Activated CD4-positive, alpha-beta T cell treated with anti-CD3 and anti-CD28 coated beads for 36 hours (primary cell): ENCODE results near the gene UBA5. TPM values are rescaled to one million over a fixed set of nuclear protein-coding genes. Genes with fewer than 3 reads are reported as not detected.
"Not testable (repeated sequence)": the region's sequence is repeated elsewhere in the genome, so short reads cannot be mapped to it uniquely, and the experiment has no call there.

ENCODE experiments used
- ATAC-seq: fragments of 200-7000 bp; cut with Tn5 transposase; one replicate; pipeline ENCODE4 v1.10.0; 2021; ENCODE audit warnings: mild to moderate bottlenecking, moderate library complexity
- CTCF ChIA-PET: fragments of 350-600 bp; sonication (Branson Sonifier 250); formaldehyde crosslinking; loops from one replicate; lab custom pipeline; 2021; ENCODE audit warnings: antibody characterized with exemption; lab: Charles Lee
- POLR2A ChIA-PET: fragments of 350-600 bp; sonication (Branson Sonifier 250); formaldehyde crosslinking; loops from one replicate; lab custom pipeline; 2021; ENCODE audit warnings: antibody characterized with exemption, inconsistent platforms; lab: Charles Lee
- DNase-seq: peaks from one replicate; pipeline ENCODE4 v3.0.0-alpha.2; 2020
- H3K27ac Mint-ChIP-seq: one replicate; pipeline ENCODE4 v1.8.0; 2021; ENCODE audit warnings: mixed read lengths
- H3K27me3 Mint-ChIP-seq: one replicate; pipeline ENCODE4 v1.8.0; 2021; ENCODE audit warnings: mixed read lengths
- H3K36me3 Mint-ChIP-seq: one replicate; pipeline ENCODE4 v1.8.0; 2021; ENCODE audit warnings: low read depth, mixed read lengths
- H3K4me1 Mint-ChIP-seq: one replicate; pipeline ENCODE4 v1.8.0; 2021; ENCODE audit warnings: mixed read lengths
- H3K4me3 Mint-ChIP-seq: one replicate; pipeline ENCODE4 v1.8.0; 2021; ENCODE audit warnings: mild to moderate bottlenecking, moderate library complexity, mixed read lengths
- H3K9me3 Mint-ChIP-seq: one replicate; pipeline ENCODE4 v1.8.0; 2021; ENCODE audit warnings: low read depth, mixed read lengths
- intact Hi-C, 2 experiments: fragments of 100-400 bp; cut with DNase I in 1 of 2; cut with micrococcal nuclease in 1 of 2; formaldehyde crosslinking; loops; one replicate each; pipeline versions ENCODE4 v1.14.2 to v1.15.1; 2022 to 2024; cut with DNase I, micrococcal nuclease
- total RNA-seq, 2 experiments: library from RNA; stranded (reverse); gene quantifications; one replicate each; pipeline ENCODE4 v1.2.3, GENCODE V29; 2021

UBA5 gene
- total RNA-seq, 2 experiments from 2014 or later: 69.7 to 85.1 TPM

GRCh38 chr3:132630612-132631011 lies 29.5 kb upstream of the UBA5 start:
- no peaks in the 10 kb centered on the region for H3K9me3 Mint-ChIP-seq
- H3K4me3 Mint-ChIP-seq: no peak overlapping the region
- H3K27me3 Mint-ChIP-seq: no peaks in the 10 kb centered on the region
- no peak overlapping the region for H3K27ac Mint-ChIP-seq
- intact Hi-C loops: no loop called here
- ChIA-PET POLR2A (no interaction called here), CTCF (interaction anchor here (0.5 to 1.7 kb wide), 2 partner anchors 12 to 1522 kb away, joined by 3 to 12 read pairs; no protein-coding TSS in a partner anchor)
- peaks cover 16% of the 10 kb centered on the region for H3K36me3 Mint-ChIP-seq
- peaks cover 6% of the 10 kb centered on the region for H3K4me1 Mint-ChIP-seq
- ATAC-seq (no peak), DNase-seq (no peak)

GRCh38 chr3:132635052-132635451 lies 25.1 kb upstream of the UBA5 start:
- H3K4me1 Mint-ChIP-seq: peaks cover 1% of the 10 kb centered on the region
- ChIA-PET POLR2A (no interaction called here), CTCF (interaction anchor here (0.9 to 1.6 kb wide), 3 partner anchors 12 to 283 kb away, joined by 3 to 7 read pairs (median 3); no protein-coding TSS in a partner anchor)
- H3K36me3 Mint-ChIP-seq: peaks cover 21% of the 10 kb centered on the region
- ATAC-seq (no peak), DNase-seq (no peak)
- intact Hi-C loops: no loop called here
- no peaks in the 10 kb centered on the region for H3K9me3 Mint-ChIP-seq
- H3K4me3 Mint-ChIP-seq: no peak overlapping the region
- no peak overlapping the region for H3K27ac Mint-ChIP-seq
- no peaks in the 10 kb centered on the region for H3K27me3 Mint-ChIP-seq

GRCh38 chr3:132637590-132637989 lies 22.5 kb upstream of the UBA5 start:
- Mint-ChIP-seq H3K36me3 (peaks cover 25% of the 10 kb centered on the region), H3K4me3 (no peak overlapping the region), H3K27ac (no peak overlapping the region), H3K4me1 (no peaks in the 10 kb centered on the region), H3K27me3 (no peaks in the 10 kb centered on the region), H3K9me3 (no peaks in the 10 kb centered on the region)
- no peak for ATAC-seq
- ChIA-PET CTCF (no interaction called here), POLR2A (no interaction called here)
- intact Hi-C loops: no loop called here
- DNase-seq: no peak

- H3K36me3 Mint-ChIP-seq: peaks cover 23% of the 10 kb centered on the region
- no peaks in the 10 kb centered on the region for H3K27me3 Mint-ChIP-seq
- H3K4me1 Mint-ChIP-seq: no peaks in the 10 kb centered on the region
- ChIA-PET POLR2A (no interaction called here), CTCF (interaction anchor here (6.3 kb wide), 1 partner anchor 104 kb away, joined by 102 read pairs; no protein-coding TSS in a partner anchor)
- intact Hi-C loops: no loop called here
- no peak overlapping the region for H3K4me3 Mint-ChIP-seq
- DNase-seq: no peak
- H3K9me3 Mint-ChIP-seq: no peaks in the 10 kb centered on the region
- H3K27ac Mint-ChIP-seq: no peak overlapping the region
- no peak for ATAC-seq
These were observed 21.4 kb upstream of the UBA5 start for GRCh38 chr3:132638706-132639105.

GRCh38 chr3:132641427-132641826 lies 18.7 kb upstream of the UBA5 start:
- peaks cover 12% of the 10 kb centered on the region for H3K36me3 Mint-ChIP-seq
- H3K27ac Mint-ChIP-seq, H3K4me1 Mint-ChIP-seq, DNase-seq, H3K9me3 Mint-ChIP-seq, POLR2A ChIA-PET, H3K4me3 Mint-ChIP-seq, ATAC-seq, H3K27me3 Mint-ChIP-seq: not testable (repeated sequence)
- CTCF ChIA-PET: interaction anchor here (0.6 to 6.3 kb wide), 18 partner anchors 10 to 292 kb away, joined by 3 to 102 read pairs (median 5); no protein-coding TSS in a partner anchor
- intact Hi-C loops: loop anchor here in 1 of 2 experiments (10.0 kb wide), 1 partner anchor 387 kb away; no protein-coding TSS in a partner anchor

GRCh38 chr3:132641837-132642538 lies 18.1 kb upstream of the UBA5 start:
- ChIA-PET POLR2A (no interaction called here), CTCF (interaction anchor here (0.6 to 6.3 kb wide), 27 partner anchors 11 to 317 kb away, joined by 3 to 102 read pairs (median 5); no protein-coding TSS in a partner anchor)
- Mint-ChIP-seq H3K4me3 (no peak overlapping the region), H3K27ac (no peak overlapping the region), H3K9me3 (no peaks in the 10 kb centered on the region), H3K27me3 (no peaks in the 10 kb centered on the region), H3K4me1 (peaks cover 4% of the 10 kb centered on the region), H3K36me3 (peaks cover 9% of the 10 kb centered on the region)
- intact Hi-C loops: loop anchor here (1.0 to 10.0 kb wide), 3 partner anchors 106 to 387 kb away; no protein-coding TSS in a partner anchor
- DNase-seq: no peak
- peak; percentile 39 for ATAC-seq

GRCh38 chr3:132642539-132642847 lies 17.6 kb upstream of the UBA5 start:
- ChIA-PET POLR2A (no interaction called here), CTCF (interaction anchor here (0.8 to 6.3 kb wide), 25 partner anchors 11 to 317 kb away, joined by 3 to 102 read pairs (median 5); no protein-coding TSS in a partner anchor)
- Mint-ChIP-seq H3K27me3 (no peaks in the 10 kb centered on the region), H3K36me3 (peaks cover 9% of the 10 kb centered on the region), H3K4me1 (peaks cover 4% of the 10 kb centered on the region), H3K4me3 (no peak overlapping the region), H3K9me3 (no peaks in the 10 kb centered on the region), H3K27ac (no peak overlapping the region)
- DNase-seq (no peak), ATAC-seq (no peak)
- intact Hi-C loops: loop anchor here (1.0 to 10.0 kb wide), 3 partner anchors 106 to 388 kb away; no protein-coding TSS in a partner anchor

GRCh38 chr3:132643366-132643765 lies 16.8 kb upstream of the UBA5 start:
- Mint-ChIP-seq H3K4me1 (peaks cover 4% of the 10 kb centered on the region), H3K9me3 (no peaks in the 10 kb centered on the region), H3K27ac (no peak overlapping the region), H3K4me3 (no peak overlapping the region), H3K36me3 (peaks cover 9% of the 10 kb centered on the region), H3K27me3 (no peaks in the 10 kb centered on the region)
- intact Hi-C loops: loop anchor here in 1 of 2 experiments (10.0 kb wide), 1 partner anchor 389 kb away; no protein-coding TSS in a partner anchor
- ChIA-PET CTCF (interaction anchor here (0.8 to 6.3 kb wide), 19 partner anchors 10 to 359 kb away, joined by 3 to 102 read pairs (median 5); no protein-coding TSS in a partner anchor), POLR2A (interaction anchor here (0.5 kb wide), 1 partner anchor 24 kb away, joined by 3 read pairs; no protein-coding TSS in a partner anchor)
- ATAC-seq (no peak), DNase-seq (no peak)

- DNase-seq: no peak
- ChIA-PET CTCF (interaction anchor here (0.6 to 1.3 kb wide), 4 partner anchors 9 to 109 kb away, joined by 3 to 5 read pairs (median 4); partner anchors contain the start of gene UBA5), POLR2A (interaction anchor here (0.6 kb wide), 1 partner anchor 32 kb away, joined by 5 read pairs; no protein-coding TSS in a partner anchor)
- no peak overlapping the region for H3K27ac Mint-ChIP-seq
- no peaks in the 10 kb centered on the region for H3K27me3 Mint-ChIP-seq
- peaks cover 4% of the 10 kb centered on the region for H3K4me1 Mint-ChIP-seq
- intact Hi-C loops: loop anchor here in 1 of 2 experiments (10.0 kb wide), 1 partner anchor 390 kb away; no protein-coding TSS in a partner anchor
- peaks cover 4% of the 10 kb centered on the region for H3K36me3 Mint-ChIP-seq
- no peak for ATAC-seq
- H3K4me3 Mint-ChIP-seq: no peak overlapping the region
- no peaks in the 10 kb centered on the region for H3K9me3 Mint-ChIP-seq
These were observed 15.1 kb upstream of the UBA5 start for GRCh38 chr3:132645058-132645457.

GRCh38 chr3:132650153-132650552 lies 10.0 kb upstream of the UBA5 start:
- no peak overlapping the region for H3K4me3 Mint-ChIP-seq
- DNase-seq (no peak), ATAC-seq (peak; percentile 58)
- ChIA-PET CTCF (interaction anchor here (0.8 kb wide), 1 partner anchor 114 kb away, joined by 3 read pairs; no protein-coding TSS in a partner anchor), POLR2A (no interaction called here)
- peaks cover 5% of the 10 kb centered on the region for H3K4me1 Mint-ChIP-seq
- H3K9me3 Mint-ChIP-seq: no peaks in the 10 kb centered on the region
- H3K36me3 Mint-ChIP-seq: no peaks in the 10 kb centered on the region
- no peak overlapping the region for H3K27ac Mint-ChIP-seq
- no peaks in the 10 kb centered on the region for H3K27me3 Mint-ChIP-seq
- intact Hi-C loops: loop anchor here in 1 of 2 experiments (10.0 kb wide), 1 partner anchor 225 kb away; no protein-coding TSS in a partner anchor

- Mint-ChIP-seq H3K27me3 (no peaks in the 10 kb centered on the region), H3K4me1 (peaks cover 18% of the 10 kb centered on the region), H3K27ac (no peak overlapping the region), H3K36me3 (no peaks in the 10 kb centered on the region), H3K9me3 (no peaks in the 10 kb centered on the region), H3K4me3 (no peak overlapping the region)
- ChIA-PET CTCF (interaction anchor here (1.1 kb wide), 1 partner anchor 10 kb away, joined by 5 read pairs; no protein-coding TSS in a partner anchor), POLR2A (no interaction called here)
- intact Hi-C loops: loop anchor here in 1 of 2 experiments (10.0 kb wide), 1 partner anchor 228 kb away; no protein-coding TSS in a partner anchor
- DNase-seq (no peak), ATAC-seq (no peak)
These were observed 7.4 kb upstream of the UBA5 start for GRCh38 chr3:132652640-132653270.
